Articular chondrocyte of knee joint (primary cell): ENCODE measurements around the gene CHERP. TPM values are rescaled to one million over a fixed set of nuclear protein-coding genes. Genes with fewer than 3 reads are reported as not detected.

Experiments
- small RNA-seq: library from RNA; depleted of rRNA; stranded (forward); fragments of <200 nt; gene quantifications from one replicate; pipeline ENCODE3, GENCODE V24; 2012
- total RNA-seq: library from RNA; depleted of rRNA; stranded (reverse); fragments of >200 nt; gene quantifications from 2 replicates; pipeline ENCODE4 v1.2.3, GENCODE V29; 2012

The CHERP gene, protein sequence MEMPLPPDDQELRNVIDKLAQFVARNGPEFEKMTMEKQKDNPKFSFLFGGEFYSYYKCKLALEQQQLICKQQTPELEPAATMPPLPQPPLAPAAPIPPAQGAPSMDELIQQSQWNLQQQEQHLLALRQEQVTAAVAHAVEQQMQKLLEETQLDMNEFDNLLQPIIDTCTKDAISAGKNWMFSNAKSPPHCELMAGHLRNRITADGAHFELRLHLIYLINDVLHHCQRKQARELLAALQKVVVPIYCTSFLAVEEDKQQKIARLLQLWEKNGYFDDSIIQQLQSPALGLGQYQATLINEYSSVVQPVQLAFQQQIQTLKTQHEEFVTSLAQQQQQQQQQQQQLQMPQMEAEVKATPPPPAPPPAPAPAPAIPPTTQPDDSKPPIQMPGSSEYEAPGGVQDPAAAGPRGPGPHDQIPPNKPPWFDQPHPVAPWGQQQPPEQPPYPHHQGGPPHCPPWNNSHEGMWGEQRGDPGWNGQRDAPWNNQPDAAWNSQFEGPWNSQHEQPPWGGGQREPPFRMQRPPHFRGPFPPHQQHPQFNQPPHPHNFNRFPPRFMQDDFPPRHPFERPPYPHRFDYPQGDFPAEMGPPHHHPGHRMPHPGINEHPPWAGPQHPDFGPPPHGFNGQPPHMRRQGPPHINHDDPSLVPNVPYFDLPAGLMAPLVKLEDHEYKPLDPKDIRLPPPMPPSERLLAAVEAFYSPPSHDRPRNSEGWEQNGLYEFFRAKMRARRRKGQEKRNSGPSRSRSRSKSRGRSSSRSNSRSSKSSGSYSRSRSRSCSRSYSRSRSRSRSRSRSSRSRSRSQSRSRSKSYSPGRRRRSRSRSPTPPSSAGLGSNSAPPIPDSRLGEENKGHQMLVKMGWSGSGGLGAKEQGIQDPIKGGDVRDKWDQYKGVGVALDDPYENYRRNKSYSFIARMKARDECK
- total RNA-seq, result 4.9 and 5.9 TPM in 2 replicates

DNA sequence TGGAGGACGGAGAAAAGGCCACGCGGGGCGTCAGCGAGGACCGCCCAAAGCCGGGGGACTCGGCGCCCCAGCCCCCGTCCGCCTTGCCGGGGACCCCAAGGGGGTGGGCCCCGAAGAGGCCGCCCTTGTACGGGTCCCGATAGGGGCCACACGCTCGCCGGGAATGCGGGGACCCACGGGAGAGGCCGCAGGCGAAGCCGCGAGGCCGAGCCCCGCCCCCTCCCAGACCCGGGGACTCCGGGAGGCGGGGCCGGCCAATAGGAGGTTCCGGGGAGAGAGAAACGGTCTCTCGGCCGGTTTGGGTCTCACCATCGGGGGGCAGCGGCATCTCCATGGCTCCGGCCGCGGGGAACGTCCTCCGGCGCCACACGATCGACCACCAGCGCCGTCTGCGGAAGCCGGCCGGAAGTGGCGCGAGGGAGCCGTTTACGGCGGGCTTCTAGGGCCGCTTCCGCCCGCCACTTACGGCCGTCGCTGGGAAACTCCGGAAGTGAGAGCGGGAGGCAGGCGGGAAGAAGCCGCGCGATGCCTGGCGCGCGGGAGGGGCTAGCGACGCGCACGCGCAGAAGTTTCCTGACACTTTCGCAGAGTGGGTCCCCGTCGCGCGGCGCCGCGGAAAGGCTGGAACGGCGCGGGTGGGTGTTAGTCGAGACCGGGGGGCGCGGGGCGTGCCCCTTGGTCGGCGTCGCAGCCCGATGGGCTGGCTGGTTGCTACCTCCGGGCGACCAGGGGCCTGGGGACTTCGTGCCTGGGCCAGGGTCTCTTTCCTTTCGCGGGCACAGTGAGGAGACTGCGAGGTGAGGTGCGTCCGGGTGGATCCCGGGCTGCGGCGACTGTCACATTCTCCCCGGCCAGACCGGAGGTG, at the start of gene CHERP:
Gene CHERP, minus strand, starts transcription at position 393 of the 865 bp plus-strand sequence. Its CDS starts 59 bp downstream, at position 334.

DNA sequence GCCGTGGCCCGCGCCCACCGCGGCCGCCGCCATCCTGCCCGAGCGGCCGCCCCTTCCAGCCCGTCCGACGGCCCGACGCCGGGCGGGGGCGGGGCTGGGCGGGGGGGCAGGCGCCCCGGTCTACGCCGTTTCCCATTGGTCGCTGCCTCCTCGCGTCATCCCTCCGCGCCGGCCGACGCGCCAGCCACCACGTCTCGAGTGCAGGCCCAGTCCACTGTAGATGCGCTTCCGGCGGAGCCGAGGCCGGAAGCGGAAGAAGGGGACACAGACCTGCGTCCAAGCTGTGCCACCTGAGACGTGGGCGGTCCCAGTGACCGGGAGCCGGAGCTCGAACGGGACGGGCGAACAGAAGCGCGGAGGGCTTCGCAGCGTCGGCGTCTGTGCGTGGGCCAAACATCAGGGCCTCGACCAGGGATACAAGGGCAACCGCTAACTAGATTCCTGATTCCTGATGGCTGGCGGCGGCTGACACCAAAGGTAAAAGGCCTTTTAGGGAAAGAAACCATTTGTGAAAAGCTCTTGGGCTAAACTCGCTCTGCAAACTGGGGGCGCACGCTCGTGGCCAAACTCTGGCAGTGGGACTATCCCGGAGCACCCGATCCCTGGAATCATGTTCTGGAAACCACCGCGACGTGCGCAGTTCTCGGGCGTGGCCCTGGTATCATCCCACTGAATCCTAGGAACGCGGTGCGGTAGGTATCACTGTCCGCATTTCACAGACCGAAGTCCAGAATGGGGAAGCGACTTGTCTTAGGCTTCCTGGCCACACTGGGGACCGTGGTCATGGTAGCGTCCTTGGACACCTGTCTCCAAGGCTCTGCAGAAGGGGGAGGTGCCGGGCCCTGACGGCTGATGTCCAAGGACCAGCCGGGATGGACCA, 30.3 kb upstream of the CHERP start, which contains the start of gene SLC35E1:
Gene SLC35E1, minus strand, starts transcription at position 84 of the 880 bp plus-strand sequence. Its CDS starts 51 bp downstream, at position 33.

DNA sequence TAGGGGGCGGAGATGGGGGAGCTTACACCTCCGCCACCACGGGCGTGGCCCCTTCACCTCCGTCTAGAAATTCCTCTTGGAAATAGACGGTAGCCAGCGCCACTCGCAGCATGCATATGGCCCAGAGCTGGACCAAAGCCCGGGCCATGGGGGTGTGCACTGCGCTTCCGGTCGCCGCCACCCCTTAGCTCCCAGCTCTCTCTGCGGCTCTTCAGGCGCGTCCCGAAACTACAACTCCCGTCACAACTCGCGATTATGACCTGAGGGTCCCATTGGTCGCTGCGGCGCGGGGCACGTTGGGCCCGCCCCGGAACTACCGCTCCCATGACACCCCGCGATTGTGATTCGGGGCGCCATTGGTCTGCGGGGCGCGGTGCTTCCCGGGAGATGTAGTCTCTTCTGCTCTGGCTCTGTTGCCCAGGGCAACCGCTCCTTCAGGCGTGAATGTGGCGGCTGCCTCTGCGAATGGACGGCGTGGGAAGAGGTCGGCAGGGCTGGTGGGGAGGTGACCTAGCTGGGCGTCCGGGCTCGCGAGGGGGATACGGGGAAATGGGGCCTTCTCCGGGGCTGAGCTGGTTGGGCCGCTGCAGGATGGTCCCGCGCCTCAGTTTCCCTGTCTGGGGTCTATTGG, 46.1 kb downstream of the CHERP start, which contains the start of the genes C19orf44 and CALR3:
Gene C19orf44, plus strand, starts transcription at position 413 of the 631 bp plus-strand sequence. CDS start 4,399 bp downstream, outside the sequence.
Gene CALR3, minus strand, starts transcription at position 186 of the 631 bp plus-strand sequence. Its CDS starts 38 bp downstream, at position 148.

Small RNA genes within 50 kb of the gene (small RNA-seq; reads per million reads assigned to genes)
- gene RN7SL146P, result not detected

Other genes with a start within 250 kb of the CHERP start
- 12.5 and 20.1 TPM in 2 replicates for gene KLF2, start 217.6 kb downstream of the CHERP start, total RNA-seq
- gene EPS15L1, start 70.5 kb downstream of the CHERP start, total RNA-seq, result 12.1 and 15.4 TPM in 2 replicates
- gene CALR3, start 46.3 kb downstream of the CHERP start, total RNA-seq, result 0.39 TPM in 1 of 2 replicates, not detected in the other
- gene C19orf44, start 46.0 kb downstream of the CHERP start, total RNA-seq, result 7.3 and 7.9 TPM in 2 replicates
- 38.4 and 42.0 TPM in 2 replicates for gene SLC35E1, start 30.0 kb upstream of the CHERP start, total RNA-seq
- gene MED26, start 85.8 kb upstream of the CHERP start, total RNA-seq, result 6.3 and 7.8 TPM in 2 replicates
- gene SMIM7, start 117.7 kb upstream of the CHERP start, total RNA-seq, result 61.8 and 76.0 TPM in 2 replicates
- gene TMEM38A, start 118.7 kb upstream of the CHERP start, total RNA-seq, result 1.7 and 2.2 TPM in 2 replicates
- not detected in 2 replicates for gene NWD1, start 177.4 kb upstream of the CHERP start, total RNA-seq